HCT116 (cell line): Measurements from ENCODE around the gene TMEM151A. TPM values are rescaled to one million over a fixed set of nuclear protein-coding genes. Genes with fewer than 3 reads are reported as not detected.

Experiments
- ATAC-seq: fragments of 200-7000 bp; cut with Tn5 transposase; 2 replicates; pipeline ENCODE4 v1.9.1; 2020; ENCODE audit warnings: mild to moderate bottlenecking, moderate library complexity
- BruUV-seq: library from RNA; stranded (reverse); fragments of 400-500 nt; replicated peaks from 2 replicates; lab custom pipeline; 2021; lab: Mats Ljungman, UMichigan
- CTCF ChIA-PET: fragments of 300-600 bp; sonication (Branson Sonifier 250); formaldehyde crosslinking; loops from one replicate; lab custom pipeline; 2021; ENCODE audit warnings: antibody characterized with exemption; lab: Charles Lee
- POLR2A ChIA-PET: fragments of 300-600, 350-600 bp; sonication (Branson Sonifier 250); formaldehyde crosslinking; loops from one replicate; lab custom pipeline; 2021; ENCODE audit warnings: antibody characterized with exemption; lab: Charles Lee
- RAD21 ChIA-PET, 2 experiments: fragments of 300-600 bp; sonication (Branson Sonifier 250); formaldehyde crosslinking; loops; one replicate each; lab custom pipeline; 2023; ENCODE audit warnings: low total read pairs in 2 of 2; ENCODE audit not compliant: uncharacterized antibody in 2 of 2, unreplicated experiment in 2 of 2, low non-redundant PET in 1 of 2; lab: Charles Lee
- DNase-seq: peaks from one replicate; pipeline ENCODE4 v3.0.0-alpha.2; 2010; ENCODE audit warnings: low read depth, low spot score
- H2AFZ ChIP-seq: fragments of 200-600 bp; shearing (Covaris generic), sonication (generic); 2 replicates; pipeline ENCODE4 v1.6.1; 2017; ENCODE audit warnings: low read depth, mixed run types, mixed read lengths, antibody characterized with exemption, low read length; ENCODE audit not compliant: poor library complexity, severe bottlenecking
- H3K27ac ChIP-seq: 2 replicates; pipeline ENCODE4 v1.5.1; 2012; ENCODE audit warnings: low read depth, low read length
- H3K27me3 ChIP-seq: fragments of 200-600 bp; sonication (generic); 2 replicates; pipeline ENCODE4 v1.6.1; 2016; ENCODE audit warnings: mixed run types, low read length, mixed read lengths; ENCODE audit not compliant: insufficient read depth
- H3K36me3 ChIP-seq, 2 experiments: fragments of 200-500 bp in 1 of 2; fragments of 200-600 bp in 1 of 2; sonication (Bioruptor generic) in 1 of 2; sonication (generic) in 1 of 2; 2 replicates each; pipeline versions ENCODE4 v1.5.1 to v1.6.1; 2014 to 2016; ENCODE audit warnings: low read length in 2 of 2, inconsistent platforms in 1 of 2, mixed read lengths in 1 of 2, mixed run types in 1 of 2; ENCODE audit not compliant: insufficient read depth in 2 of 2, control insufficient read depth in 1 of 2
- H3K4me1 ChIP-seq, 2 experiments: fragments of 200-600 bp in 1 of 2; sonication (generic) in 1 of 2; 2 replicates each; pipeline versions ENCODE4 v1.5.1 to v1.6.1; 2012 to 2017; ENCODE audit warnings: low read length in 2 of 2, inconsistent platforms in 1 of 2, mild to moderate bottlenecking in 1 of 2, mixed read lengths in 1 of 2, mixed run types in 1 of 2, moderate library complexity in 1 of 2; ENCODE audit not compliant: insufficient read depth in 2 of 2, control insufficient read depth in 1 of 2
- H3K4me2 ChIP-seq: fragments of 200-600 bp; sonication (generic); 2 replicates; pipeline ENCODE4 v1.6.1; 2017; ENCODE audit warnings: mixed run types, low read length, mixed read lengths
- H3K4me3 ChIP-seq, 2 experiments: fragments of 200-600 bp in 1 of 2; sonication (generic) in 1 of 2; replicated peaks in 1 of 2; 2 replicates each; pipeline ENCODE4 v1.5.1; 2011 to 2016; ENCODE audit warnings: low read length in 2 of 2, control low read depth in 1 of 2, low read depth in 1 of 2, mild to moderate bottlenecking in 1 of 2, mixed read lengths in 1 of 2, mixed run types in 1 of 2
- H3K79me2 ChIP-seq: fragments of 200-600 bp; sonication (generic); 2 replicates; pipeline ENCODE4 v1.6.1; 2017; ENCODE audit warnings: mild to moderate bottlenecking, mixed run types, low read length, moderate library complexity, mixed read lengths; ENCODE audit not compliant: insufficient read depth
- H3K9ac ChIP-seq: fragments of 200-600 bp; sonication (generic); 2 replicates; pipeline ENCODE4 v1.6.1; 2016; ENCODE audit warnings: low read length, mixed read lengths
- H3K9me2 ChIP-seq: fragments of 200-600 bp; sonication (generic), shearing (Covaris generic); 2 replicates; pipeline ENCODE4 v1.6.1; 2017; ENCODE audit warnings: mixed run types, mild to moderate bottlenecking, moderate library complexity; ENCODE audit not compliant: insufficient read depth
- H3K9me3 ChIP-seq, 2 experiments: fragments of 200-500 bp in 1 of 2; fragments of 200-600 bp in 1 of 2; sonication (Bioruptor generic) in 1 of 2; sonication (generic) in 1 of 2; 2 replicates each; pipeline ENCODE4 v1.6.1; 2014 to 2017; ENCODE audit warnings: low read length in 2 of 2, mixed read lengths in 2 of 2, inconsistent platforms in 1 of 2, low read depth in 1 of 2, mild to moderate bottlenecking in 1 of 2, mixed run types in 1 of 2, moderate library complexity in 1 of 2; ENCODE audit not compliant: control insufficient read depth in 1 of 2, insufficient read depth in 1 of 2
- H4K20me1 ChIP-seq: fragments of 200-600 bp; sonication (generic), shearing (Covaris generic); 2 replicates; pipeline ENCODE4 v1.6.1; 2017; ENCODE audit warnings: mixed run types, mild to moderate bottlenecking, moderate library complexity; ENCODE audit not compliant: insufficient read depth
- CBX3 ChIP-seq: IDR thresholded peaks from 2 replicates; pipeline ENCODE4 v1.6.1; 2012; ENCODE audit warnings: low read depth
- CTCF ChIP-seq, 3 experiments: fragments of 200-600 bp in 1 of 3; sonication (generic) in 1 of 3; IDR thresholded peaks in 2 of 3; conservative IDR thresholded peaks in 1 of 3; 2 replicates each; pipeline ENCODE4 v1.5.1; 2012 to 2017; ENCODE audit warnings: low read depth in 2 of 3, low read length in 2 of 3, antibody characterized with exemption in 1 of 3, borderline replicate concordance in 1 of 3, control low read depth in 1 of 3, mild to moderate bottlenecking in 1 of 3, mixed read lengths in 1 of 3, mixed run types in 1 of 3, moderate library complexity in 1 of 3; ENCODE audit not compliant: insufficient read depth in 1 of 3
- EGR1 ChIP-seq: IDR thresholded peaks from 2 replicates; pipeline ENCODE4 v1.6.1; 2012; ENCODE audit warnings: low read depth
- ELF1 ChIP-seq: IDR thresholded peaks from 2 replicates; pipeline ENCODE4 v1.6.1; 2012; ENCODE audit warnings: low read depth, borderline replicate concordance
- EZH2 ChIP-seq: fragments of 200-600 bp; sonication (generic); IDR thresholded peaks from 2 replicates; pipeline ENCODE4 v1.6.1; 2017; ENCODE audit warnings: antibody characterized with exemption, mixed run types
- POLR2A ChIP-seq: IDR thresholded peaks from 2 replicates; pipeline ENCODE4 v1.7.0; 2011; ENCODE audit warnings: borderline replicate concordance; ENCODE audit not compliant: insufficient read depth, insufficient read length; ENCODE audit errors: extremely low read depth
- POLR2AphosphoS5 ChIP-seq: IDR thresholded peaks from 2 replicates; pipeline ENCODE4 v1.6.1; 2011; ENCODE audit warnings: mild to moderate bottlenecking, low read depth, low read length, moderate library complexity
- REST ChIP-seq: IDR thresholded peaks from 2 replicates; pipeline ENCODE4 v1.6.1; 2012; ENCODE audit warnings: low read depth
- SRF ChIP-seq: IDR thresholded peaks from 2 replicates; pipeline ENCODE4 v1.6.1; 2012; ENCODE audit warnings: low read depth
- ZBTB33 ChIP-seq: IDR thresholded peaks from 2 replicates; pipeline ENCODE4 v1.6.1; 2011; ENCODE audit warnings: mild to moderate bottlenecking, low read length, moderate library complexity; ENCODE audit not compliant: insufficient replicate concordance; ENCODE audit errors: extremely low read depth
- ZFX ChIP-seq: fragments of 450-650 bp; IDR thresholded peaks from 2 replicates; pipeline ENCODE4 v1.6.1; 2017
- ZNF274 ChIP-seq: fragments of 200-500 bp; sonication (Bioruptor generic); IDR thresholded peaks from 2 replicates; pipeline ENCODE4 v1.6.1; 2014; ENCODE audit warnings: mild to moderate bottlenecking, low read depth, low read length, inconsistent platforms
- intact Hi-C: fragments of 100-400 bp; cut with micrococcal nuclease; formaldehyde crosslinking; loops from 2 replicates; pipeline ENCODE4 v1.10.0; 2022
- total RNA-seq: library from RNA; stranded (reverse); gene quantifications from one replicate; pipeline ENCODE4 v1.2.1, GENCODE V29; 2021; ENCODE audit not compliant: unreplicated experiment

The TMEM151A gene
- total RNA-seq, 1 experiment from 2014 or later = 5.9 TPM

- no peak overlapping the region for H3K4me3 ChIP-seq
- H2AFZ ChIP-seq = no peak overlapping the region
- intact Hi-C loops = no loop called here
- RAD21 ChIA-PET = no interaction called here
- POLR2A ChIA-PET = no interaction called here
- TF ChIP-seq ELF1 (no peak), EGR1 (no peak)
- H3K4me1 ChIP-seq = peaks cover 5 to 22% of the 10 kb centered on the region in 2 experiments
- DNase-seq = no peak
- no peak overlapping the region for H3K4me2 ChIP-seq
- H3K27me3 ChIP-seq = no peaks in the 10 kb centered on the region
- H3K9me2 ChIP-seq = no peaks in the 10 kb centered on the region
- peaks cover 20% of the 10 kb centered on the region; the same call in 1 of the 2 replicates for H3K79me2 ChIP-seq
- CTCF ChIA-PET = no interaction called here
- H3K9me3 ChIP-seq = no peaks in the 10 kb centered on the region
- no peaks in the 10 kb centered on the region for H4K20me1 ChIP-seq
- H3K9ac ChIP-seq = no peak overlapping the region
- peaks cover 6 to 12% of the 10 kb centered on the region in 2 experiments for H3K36me3 ChIP-seq
- no peak for ATAC-seq
- no TSS peak for BruUV-seq
- H3K27ac ChIP-seq = no peak overlapping the region
Observed at GRCh38 chr11:66262696-66263095, 29.0 kb upstream of the TMEM151A start.

GRCh38 chr11:66263231-66263630, 28.5 kb upstream of the TMEM151A start:
- no TSS peak for BruUV-seq
- peaks cover 20% of the 10 kb centered on the region; the same call in 1 of the 2 replicates for H3K79me2 ChIP-seq
- peaks cover 6 to 12% of the 10 kb centered on the region in 2 experiments for H3K36me3 ChIP-seq
- POLR2A ChIA-PET = no interaction called here
- CTCF ChIA-PET = interaction anchor here (1.2 kb wide), 1 partner anchor 16 kb away, joined by 3 read pairs; no protein-coding TSS in a partner anchor
- peaks cover 5 to 28% of the 10 kb centered on the region in 2 experiments for H3K4me1 ChIP-seq
- TF ChIP-seq POLR2A = no peak
- no peak for TF ChIP-seq ZNF274
- TF ChIP-seq ZFX = no peak
- no peak for TF ChIP-seq POLR2AphosphoS5
- TF ChIP-seq CBX3 = no peak
- no peak for TF ChIP-seq ZBTB33
- no peak for TF ChIP-seq EZH2
- no peak for TF ChIP-seq REST
- no peak for TF ChIP-seq ELF1
- TF ChIP-seq SRF = no peak
- TF ChIP-seq CTCF (IDR thresholded peaks at IDR 0.05 in 2 of 3, conservative IDR thresholded peaks at IDR 0.05 in 1 of 3; ENCODE audit: borderline replicate concordance in 1 of 3, insufficient read depth in 1 of 3, low read depth in 2 of 3, low read length in 2 of 3) = no peak
- H3K9ac ChIP-seq = no peak overlapping the region
- no peaks in the 10 kb centered on the region for H3K9me3 ChIP-seq
- RAD21 ChIA-PET = no interaction called here
- no peak overlapping the region for H2AFZ ChIP-seq
- no peak overlapping the region for H3K4me2 ChIP-seq
- ATAC-seq (no peak), DNase-seq (no peak)
- intact Hi-C loops = no loop called here
- H4K20me1 ChIP-seq = no peaks in the 10 kb centered on the region
- H3K9me2 ChIP-seq = no peaks in the 10 kb centered on the region
- H3K4me3 ChIP-seq = no peak overlapping the region
- H3K27me3 ChIP-seq = no peaks in the 10 kb centered on the region
- H3K27ac ChIP-seq = no peak overlapping the region
